ENCODE results near the gene MMP12.
"Not testable (repeated sequence)": the region's sequence is repeated elsewhere in the genome, so short reads cannot be mapped to it uniquely, and the experiment has no call there.

- not testable (repeated sequence) for TF ChIP-seq CTCF (IDR thresholded peaks at IDR 0.05; ENCODE audit: low read depth, low read length, poor library complexity, severe bottlenecking); EZH2phosphoT487 (IDR thresholded peaks at IDR 0.05; ENCODE audit: borderline replicate concordance, low read length)
These were observed 31.1 kb upstream of the MMP12 start for GRCh38 chr11:102905848-102906247.

All from DOHH2 (cell line).